Neuronal stem cell (in vitro differentiated cells): ENCODE measurements around the gene NGLY1.

ENCODE experiments used
- DNase-seq: peaks from one replicate; pipeline ENCODE4 v3.0.0-alpha.2; 2013; ENCODE audit warnings: low spot score
- H2AFZ ChIP-seq: one replicate; pipeline ENCODE4 v1.6.1; 2013; ENCODE audit warnings: mild to moderate bottlenecking, low read length, inconsistent platforms
- H2AK5ac ChIP-seq: 2 replicates; pipeline ENCODE4 v1.6.1; 2013; ENCODE audit warnings: low read depth, mild to moderate bottlenecking, inconsistent platforms, low read length, moderate library complexity, mixed read lengths
- H2BK120ac ChIP-seq: 2 replicates; pipeline ENCODE4 v1.6.1; 2013; ENCODE audit warnings: low read depth, mild to moderate bottlenecking, inconsistent platforms, low read length, moderate library complexity, mixed read lengths
- H2BK12ac ChIP-seq: one replicate; pipeline ENCODE4 v1.6.1; 2013; ENCODE audit warnings: low read length, inconsistent platforms
- H2BK15ac ChIP-seq: 2 replicates; pipeline ENCODE4 v1.6.1; 2013; ENCODE audit warnings: mild to moderate bottlenecking, low read length, inconsistent platforms, mixed read lengths
- H2BK5ac ChIP-seq: one replicate; pipeline ENCODE4 v1.6.1; 2013; ENCODE audit warnings: inconsistent platforms, mild to moderate bottlenecking, low read length, moderate library complexity
- H3K14ac ChIP-seq: one replicate; pipeline ENCODE4 v1.6.1; 2013; ENCODE audit warnings: low read length, inconsistent platforms
- H3K18ac ChIP-seq: 2 replicates; pipeline ENCODE4 v1.6.1; 2013; ENCODE audit warnings: low read length, inconsistent platforms
- H3K23ac ChIP-seq: 2 replicates; pipeline ENCODE4 v1.6.1; 2013; ENCODE audit warnings: low read depth, mild to moderate bottlenecking, mixed read lengths, low read length, inconsistent platforms; ENCODE audit not compliant: poor library complexity
- H3K27ac ChIP-seq: replicated peaks from 3 replicates; pipeline ENCODE4 v1.5.1; 2013; ENCODE audit warnings: low read length, inconsistent platforms
- H3K27me3 ChIP-seq, 3 experiments: 2 replicates each; pipeline ENCODE4 v1.6.1; 2013; ENCODE audit warnings: low read length in 3 of 3, mild to moderate bottlenecking in 2 of 3, inconsistent platforms in 1 of 3, low read depth in 1 of 3, mixed read lengths in 1 of 3, moderate library complexity in 1 of 3; ENCODE audit not compliant: control insufficient read depth in 3 of 3, insufficient read depth in 3 of 3
- H3K36me3 ChIP-seq, 2 donors: replicated peaks in 1 of 2; 2 replicates each; pipeline ENCODE4 v1.6.1; 2013; ENCODE audit warnings: low read length in 2 of 2; ENCODE audit not compliant: control insufficient read depth in 2 of 2, insufficient read depth in 2 of 2
- H3K4ac ChIP-seq: 2 replicates; pipeline ENCODE4 v1.6.1; 2013; ENCODE audit warnings: inconsistent platforms, mild to moderate bottlenecking, low read length, moderate library complexity
- H3K4me1 ChIP-seq, 2 donors: 1 replicate in 1 of 2; 2 replicates in 1 of 2; pipeline ENCODE4 v1.6.1; 2013; ENCODE audit warnings: low read length in 2 of 2, low read depth in 1 of 2; ENCODE audit not compliant: control insufficient read depth in 2 of 2, insufficient read depth in 1 of 2
- H3K4me2 ChIP-seq: one replicate; pipeline ENCODE4 v1.6.1; 2013; ENCODE audit warnings: mild to moderate bottlenecking, low read length, inconsistent platforms; ENCODE audit not compliant: insufficient read depth, poor library complexity, severe bottlenecking
- H3K4me3 ChIP-seq, 2 donors: 2 replicates each; pipeline ENCODE4 v1.5.1; 2013; ENCODE audit warnings: low read length in 2 of 2, mild to moderate bottlenecking in 2 of 2, inconsistent platforms in 1 of 2, moderate library complexity in 1 of 2
- H3K79me1 ChIP-seq: one replicate; pipeline ENCODE4 v1.6.1; 2013; ENCODE audit warnings: low read depth, mild to moderate bottlenecking, inconsistent platforms, low read length, moderate library complexity
- H3K9ac ChIP-seq: one replicate; pipeline ENCODE4 v1.6.1; 2013; ENCODE audit warnings: mild to moderate bottlenecking, low read depth, low read length, inconsistent platforms; ENCODE audit not compliant: poor library complexity
- H3K9me3 ChIP-seq, 2 donors: replicated peaks in 1 of 2; 2 replicates each; pipeline versions ENCODE3 to v1.6.1; 2013; ENCODE audit warnings: low read length in 2 of 2, mild to moderate bottlenecking in 2 of 2, inconsistent platforms in 1 of 2, low read depth in 1 of 2, mixed read lengths in 1 of 2, moderate library complexity in 1 of 2; ENCODE audit not compliant: control insufficient read depth in 2 of 2, insufficient read depth in 1 of 2
- H4K8ac ChIP-seq: one replicate; pipeline ENCODE4 v1.6.1; 2013; ENCODE audit warnings: low read depth, mild to moderate bottlenecking, inconsistent platforms, low read length, moderate library complexity
- H4K91ac ChIP-seq: one replicate; pipeline ENCODE4 v1.6.1; 2013; ENCODE audit warnings: low read length, low read depth, mild to moderate bottlenecking, inconsistent platforms; ENCODE audit not compliant: poor library complexity
- WGBS, 2 donors: extraction: QIAGEN DNeasy Blood & Tissue Kit; methylation state at CpG; one replicate each; pipeline ENCODE4 v1.1.7; 2013; ENCODE audit warnings: missing lambda C conversion rate in 2 of 2, mixed read lengths in 1 of 2; ENCODE audit not compliant: insufficient read length in 2 of 2, insufficient replicate concordance in 1 of 2; ENCODE audit errors: extremely low coverage in 2 of 2; 5-methylcytosine and 5-hydroxymethylcytosine counted together

Gene NGLY1

GRCh38 chr3:25751725-25752124 lies 31.5 kb downstream of the NGLY1 start:
- no peak overlapping the region for H3K27ac ChIP-seq
- H3K27me3 ChIP-seq = no peaks in the 10 kb centered on the region
- H3K36me3 ChIP-seq = peaks cover 2 to 40% of the 10 kb centered on the region in 2 donors
- H4K91ac ChIP-seq = no peak overlapping the region
- H3K4me2 ChIP-seq = no peak overlapping the region
- no peak overlapping the region for H2BK15ac ChIP-seq
- no peak overlapping the region for H2BK5ac ChIP-seq
- H2AFZ ChIP-seq = no peak overlapping the region
- H3K4me1 ChIP-seq = peaks cover 3 to 4% of the 10 kb centered on the region in 2 donors
- H3K9ac ChIP-seq = no peak overlapping the region
- DNase-seq = peak; percentile 17
- no peak overlapping the region for H3K18ac ChIP-seq
- no peak overlapping the region for H2AK5ac ChIP-seq
- H3K14ac ChIP-seq = no peak overlapping the region
- no CpG with 5 or more reads among the region's 1 CpG for WGBS, 2 donors
- H3K4me3 ChIP-seq = no peak overlapping the region
- no peak overlapping the region for H3K23ac ChIP-seq
- no peaks in the 10 kb centered on the region for H3K79me1 ChIP-seq
- H2BK12ac ChIP-seq = no peak overlapping the region
- no peak overlapping the region for H4K8ac ChIP-seq
- no peak overlapping the region for H2BK120ac ChIP-seq
- no peak overlapping the region for H3K4ac ChIP-seq
- no peaks in the 10 kb centered on the region for H3K9me3 ChIP-seq

GRCh38 chr3:25751048-25751447 lies 32.2 kb downstream of the NGLY1 start:
- Histone ChIP-seq H3K27ac (no peak overlapping the region), H2AFZ (no peak overlapping the region), H3K36me3 (peaks cover 2 to 40% of the 10 kb centered on the region in 2 donors), H2BK15ac (no peak overlapping the region), H3K9me3 (no peaks in the 10 kb centered on the region), H2BK120ac (no peak overlapping the region), H3K4ac (no peak overlapping the region), H3K9ac (no peak overlapping the region), H3K79me1 (no peaks in the 10 kb centered on the region), H3K4me1 (peaks cover 3 to 4% of the 10 kb centered on the region in 2 donors), H3K27me3 (no peaks in the 10 kb centered on the region), H2AK5ac (no peak overlapping the region), H4K8ac (no peak overlapping the region), H3K4me2 (no peak overlapping the region), H3K4me3 (no peak overlapping the region), H3K23ac (no peak overlapping the region), H2BK12ac (no peak overlapping the region), H3K14ac (no peak overlapping the region), H3K18ac (no peak overlapping the region), H4K91ac (no peak overlapping the region), H2BK5ac (no peak overlapping the region)
- WGBS, 2 donors = no CpG with 5 or more reads among the region's 3 CpGs
- no peak for DNase-seq

GRCh38 chr3:25749031-25749581 lies 34.1 kb downstream of the NGLY1 start:
- Histone ChIP-seq H3K27me3 (no peaks in the 10 kb centered on the region), H3K27ac (no peak overlapping the region), H3K4me1 (peaks cover 3 to 4% of the 10 kb centered on the region in 2 donors), H3K4me3 (no peak overlapping the region), H2AK5ac (no peak overlapping the region), H3K79me1 (no peaks in the 10 kb centered on the region), H4K91ac (no peak overlapping the region), H2BK12ac (no peak overlapping the region), H3K36me3 (peaks cover 2 to 40% of the 10 kb centered on the region in 2 donors), H3K9ac (no peak overlapping the region), H3K4me2 (no peak overlapping the region), H2BK5ac (no peak overlapping the region), H2BK120ac (no peak overlapping the region), H2AFZ (no peak overlapping the region), H3K18ac (no peak overlapping the region), H3K4ac (no peak overlapping the region), H4K8ac (no peak overlapping the region), H3K23ac (no peak overlapping the region), H3K14ac (no peak overlapping the region), H2BK15ac (no peak overlapping the region), H3K9me3 (no peaks in the 10 kb centered on the region)
- no CpG with 5 or more reads among the region's 6 CpGs for WGBS, 2 donors
- DNase-seq = no peak

GRCh38 chr3:25748189-25748588 lies 35.1 kb downstream of the NGLY1 start:
- Histone ChIP-seq H2BK120ac (no peak overlapping the region), H3K9ac (no peak overlapping the region), H3K18ac (no peak overlapping the region), H3K14ac (no peak overlapping the region), H2AK5ac (no peak overlapping the region), H2BK15ac (no peak overlapping the region), H3K4me1 (peaks cover 3 to 4% of the 10 kb centered on the region in 2 donors), H3K27me3 (no peaks in the 10 kb centered on the region), H3K27ac (no peak overlapping the region), H4K91ac (no peak overlapping the region), H4K8ac (no peak overlapping the region), H3K23ac (no peak overlapping the region), H3K4me3 (no peak overlapping the region), H2BK12ac (no peak overlapping the region), H3K36me3 (peaks cover 2 to 43% of the 10 kb centered on the region in 2 donors), H3K9me3 (no peaks in the 10 kb centered on the region), H3K79me1 (no peaks in the 10 kb centered on the region), H2BK5ac (no peak overlapping the region), H3K4ac (no peak overlapping the region), H2AFZ (no peak overlapping the region), H3K4me2 (no peak overlapping the region)
- no peak for DNase-seq
- WGBS, 2 donors = no CpG with 5 or more reads among the region's 3 CpGs
